ENCODE data around the gene CNTN2.

The CNTN2 gene

DNA sequence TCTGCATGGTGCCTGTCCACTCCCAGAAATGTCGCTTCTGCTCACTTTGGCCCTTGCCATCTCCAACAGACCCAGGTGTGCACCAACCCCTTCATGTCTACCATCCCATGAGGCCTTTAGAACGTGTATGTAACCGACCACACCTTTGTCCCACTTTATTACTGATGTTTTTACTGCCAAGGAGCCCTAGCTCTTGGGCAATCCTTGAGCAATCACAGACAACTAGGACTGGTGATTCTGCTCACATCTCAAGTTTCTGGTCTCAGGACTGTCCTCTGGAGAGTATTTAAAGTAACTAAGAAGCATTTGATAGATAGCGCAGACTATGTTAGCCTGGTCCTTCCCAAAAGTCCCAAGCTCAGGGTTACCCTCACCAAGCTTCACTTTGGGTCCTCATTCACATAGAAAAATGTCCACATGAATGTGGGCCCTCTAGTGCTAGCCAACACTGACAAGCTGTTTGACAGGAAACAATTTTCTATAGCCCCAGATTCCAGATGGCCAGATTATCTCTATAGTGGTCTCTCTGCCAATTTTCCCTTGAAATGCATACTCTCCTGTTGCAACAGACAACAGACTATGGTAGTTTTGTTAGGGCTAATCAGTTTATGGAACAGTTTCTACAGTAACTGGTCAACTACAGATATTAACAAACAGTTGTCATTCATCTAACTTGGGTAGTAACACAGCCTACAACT lies 48.2 kb downstream of the CNTN2 start:
- no peaks in the 10 kb centered on the region for H3K9me3 Mint-ChIP-seq (ENCODE audit: low read depth)
- H3K27me3 Mint-ChIP-seq = no peaks in the 10 kb centered on the region
- no peak overlapping the region for H3K4me3 Mint-ChIP-seq
- H3K4me1 Mint-ChIP-seq (ENCODE audit: low read depth) = no peaks in the 10 kb centered on the region
- H3K27ac Mint-ChIP-seq = no peak overlapping the region
- peaks cover 12% of the 10 kb centered on the region for H3K36me3 Mint-ChIP-seq

DNA sequence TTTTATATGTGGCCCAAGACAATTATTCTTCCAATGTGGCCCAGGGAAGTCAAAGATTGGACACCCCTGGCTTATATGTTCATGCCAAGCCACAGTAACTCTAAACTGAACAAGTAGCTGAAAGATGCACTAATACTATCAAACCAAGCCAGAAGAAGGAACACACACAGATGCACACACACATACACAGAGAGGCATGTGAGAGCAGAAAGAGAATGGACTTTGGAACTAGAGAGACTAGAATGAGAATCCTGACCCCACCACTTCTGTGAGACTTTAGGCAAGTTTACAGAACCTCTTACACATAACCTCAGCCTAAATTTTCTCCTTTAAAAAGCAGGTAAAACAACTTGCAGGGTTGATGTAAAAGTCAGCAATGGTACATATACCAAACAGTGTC lies 52.4 kb downstream of the CNTN2 start:
- no peak overlapping the region for H3K4me3 Mint-ChIP-seq
- no peaks in the 10 kb centered on the region for H3K27me3 Mint-ChIP-seq
- no peaks in the 10 kb centered on the region for H3K4me1 Mint-ChIP-seq (ENCODE audit: low read depth)
- no peak overlapping the region for H3K27ac Mint-ChIP-seq
- H3K36me3 Mint-ChIP-seq = peaks cover 8% of the 10 kb centered on the region
- no peaks in the 10 kb centered on the region for H3K9me3 Mint-ChIP-seq (ENCODE audit: low read depth)

DNA sequence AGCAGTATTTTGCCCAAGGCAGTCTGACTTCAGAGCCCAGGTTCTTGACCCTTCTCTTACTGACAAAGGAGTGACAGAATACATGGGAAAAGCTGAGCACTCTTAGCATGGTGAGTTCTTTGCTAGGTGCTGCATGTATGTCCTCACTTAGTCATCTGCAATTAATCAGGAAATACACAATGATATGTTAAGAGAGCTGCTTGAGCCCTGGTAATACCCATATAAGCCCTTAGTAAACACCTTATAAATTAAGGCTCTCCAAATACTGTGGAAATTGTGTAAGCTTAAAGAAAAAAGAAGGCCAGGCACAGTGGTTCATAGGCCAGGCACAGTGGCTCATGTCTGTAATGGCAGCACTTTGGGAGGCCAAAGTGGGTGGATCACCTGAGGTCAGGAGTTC lies 55.2 kb downstream of the CNTN2 start:
- no peaks in the 10 kb centered on the region for H3K27me3 Mint-ChIP-seq
- H3K27ac Mint-ChIP-seq = no peak overlapping the region
- no peaks in the 10 kb centered on the region for H3K9me3 Mint-ChIP-seq (ENCODE audit: low read depth)
- H3K36me3 Mint-ChIP-seq = peaks cover 11% of the 10 kb centered on the region
- H3K4me1 Mint-ChIP-seq (ENCODE audit: low read depth) = no peaks in the 10 kb centered on the region
- no peak overlapping the region for H3K4me3 Mint-ChIP-seq

DNA sequence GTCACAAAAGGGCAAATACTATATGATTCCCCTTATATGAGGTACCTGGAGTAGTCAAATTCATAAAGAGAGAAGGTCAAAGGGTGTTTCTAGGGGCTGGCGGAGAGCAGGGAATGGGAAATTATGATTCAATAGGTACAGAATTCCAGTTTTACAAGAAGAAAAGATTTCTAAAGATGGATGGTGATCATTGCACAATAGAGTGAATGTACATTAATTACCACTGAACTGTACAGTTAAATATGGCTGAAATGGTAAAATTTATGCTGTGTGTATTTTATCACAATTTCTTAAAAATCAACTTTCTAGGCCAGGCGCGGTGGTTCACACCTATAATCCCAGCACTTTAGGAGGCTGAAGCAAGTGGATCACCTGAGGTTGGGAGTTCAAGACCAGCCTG lies 59.4 kb downstream of the CNTN2 start:
- Mint-ChIP-seq H3K9me3 (ENCODE audit: low read depth) (no peaks in the 10 kb centered on the region), H3K27ac (peak overlapping the region; percentile 16), H3K36me3 (peaks cover 16% of the 10 kb centered on the region)

DNA sequence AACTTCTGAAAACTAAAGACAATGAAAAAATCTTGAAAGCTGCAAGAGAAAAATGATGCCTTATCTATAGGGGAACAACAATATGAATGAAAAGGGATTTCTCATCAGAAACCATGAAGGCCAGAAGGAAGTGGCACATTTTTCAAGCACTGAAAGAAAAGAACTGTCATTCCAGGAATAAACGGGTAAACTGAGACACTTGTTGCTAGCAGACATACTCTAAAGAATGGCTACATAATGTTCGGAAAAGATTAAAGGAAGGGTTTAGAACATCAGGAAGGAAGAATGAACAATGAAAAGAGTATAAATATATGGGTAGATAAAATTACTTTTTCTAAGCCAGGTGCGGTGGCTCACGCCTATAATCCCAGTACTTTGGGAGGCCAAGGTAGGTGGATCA lies 64.3 kb downstream of the CNTN2 start:
- H3K27ac Mint-ChIP-seq = no peak overlapping the region
- H3K36me3 Mint-ChIP-seq = peaks cover 13% of the 10 kb centered on the region
- H3K9me3 Mint-ChIP-seq (ENCODE audit: low read depth) = no peaks in the 10 kb centered on the region
- peaks cover 16% of the 10 kb centered on the region for H3K4me1 Mint-ChIP-seq (ENCODE audit: low read depth)
- no peaks in the 10 kb centered on the region for H3K27me3 Mint-ChIP-seq
- no peak overlapping the region for H3K4me3 Mint-ChIP-seq

More for the DNA sequence above, 59.4 kb downstream of the CNTN2 start:
- Mint-ChIP-seq H3K4me1 (ENCODE audit: low read depth) (peaks cover 7% of the 10 kb centered on the region), H3K27me3 (no peaks in the 10 kb centered on the region), H3K4me3 (no peak overlapping the region)

DNA sequence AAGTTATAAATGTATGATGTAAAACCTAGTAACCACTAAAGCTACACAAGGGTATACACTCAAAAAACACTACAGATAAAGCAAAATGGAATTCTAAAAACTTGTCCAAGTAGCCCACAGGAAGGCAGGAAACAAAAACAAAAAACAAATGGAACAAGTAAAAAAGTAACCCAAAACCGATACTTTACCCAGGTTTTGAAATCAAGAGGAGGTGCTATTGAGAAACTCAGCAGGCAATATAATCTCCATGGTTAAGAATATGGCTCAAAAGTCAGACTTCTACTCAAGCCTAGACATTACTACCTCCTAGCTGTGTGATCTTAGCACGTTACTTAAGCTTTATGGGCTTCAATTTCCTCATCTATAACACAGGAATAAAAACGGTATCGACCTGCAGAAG lies 65.5 kb downstream of the CNTN2 start:
- peaks cover 18% of the 10 kb centered on the region for H3K4me1 Mint-ChIP-seq (ENCODE audit: low read depth)
- H3K27me3 Mint-ChIP-seq = no peaks in the 10 kb centered on the region
- H3K36me3 Mint-ChIP-seq = peaks cover 12% of the 10 kb centered on the region
- no peaks in the 10 kb centered on the region for H3K9me3 Mint-ChIP-seq (ENCODE audit: low read depth)
- no peak overlapping the region for H3K4me3 Mint-ChIP-seq
- no peak overlapping the region for H3K27ac Mint-ChIP-seq

DNA sequence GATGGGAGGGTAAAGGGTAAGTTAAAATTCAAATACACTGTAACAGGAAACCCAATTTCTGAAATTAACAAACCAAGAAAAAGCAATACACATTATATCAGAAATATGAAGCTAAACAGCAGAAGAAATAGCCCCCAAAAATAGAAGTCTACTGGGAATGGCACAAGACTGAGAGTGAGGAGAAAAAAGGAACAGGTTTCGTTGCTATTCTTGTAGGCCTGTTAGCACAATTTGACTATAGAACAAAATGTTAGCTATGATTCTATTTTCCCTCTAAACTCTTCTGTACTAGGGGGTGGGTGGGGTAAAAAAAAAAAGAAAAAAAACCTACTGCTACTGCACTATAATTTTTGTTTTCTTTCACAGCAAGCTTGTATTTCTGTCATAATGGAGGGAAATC lies 66.3 kb downstream of the CNTN2 start:
- Mint-ChIP-seq H3K27ac (peak overlapping the region; percentile 38), H3K4me3 (no peak overlapping the region), H3K27me3 (no peaks in the 10 kb centered on the region), H3K36me3 (peaks cover 10% of the 10 kb centered on the region), H3K9me3 (ENCODE audit: low read depth) (no peaks in the 10 kb centered on the region), H3K4me1 (ENCODE audit: low read depth) (peaks cover 16% of the 10 kb centered on the region)

DNA sequence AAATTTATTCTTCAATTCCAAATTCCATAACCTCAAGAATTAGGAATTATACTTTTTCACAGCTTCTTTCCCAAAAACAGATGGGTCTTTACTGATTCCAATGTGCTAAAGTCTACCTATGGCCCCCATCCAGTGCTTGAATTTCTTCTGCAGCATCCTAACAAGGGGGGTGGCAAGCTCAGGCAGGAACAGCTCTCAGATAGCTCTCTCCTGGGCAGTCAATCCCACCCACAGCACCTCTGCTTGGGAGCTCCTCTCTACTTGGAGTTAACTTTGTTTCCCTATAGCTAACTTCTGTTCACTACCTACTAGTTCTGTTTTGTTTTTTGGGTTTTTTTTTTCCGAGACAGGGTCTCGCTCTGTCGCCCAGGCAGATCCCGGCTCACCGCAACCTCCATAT lies 66.7 kb downstream of the CNTN2 start:
- Mint-ChIP-seq H3K4me3 (no peak overlapping the region), H3K27ac (no peak overlapping the region), H3K9me3 (ENCODE audit: low read depth) (no peaks in the 10 kb centered on the region), H3K4me1 (ENCODE audit: low read depth) (peaks cover 16% of the 10 kb centered on the region), H3K36me3 (peaks cover 10% of the 10 kb centered on the region), H3K27me3 (no peaks in the 10 kb centered on the region)

DNA sequence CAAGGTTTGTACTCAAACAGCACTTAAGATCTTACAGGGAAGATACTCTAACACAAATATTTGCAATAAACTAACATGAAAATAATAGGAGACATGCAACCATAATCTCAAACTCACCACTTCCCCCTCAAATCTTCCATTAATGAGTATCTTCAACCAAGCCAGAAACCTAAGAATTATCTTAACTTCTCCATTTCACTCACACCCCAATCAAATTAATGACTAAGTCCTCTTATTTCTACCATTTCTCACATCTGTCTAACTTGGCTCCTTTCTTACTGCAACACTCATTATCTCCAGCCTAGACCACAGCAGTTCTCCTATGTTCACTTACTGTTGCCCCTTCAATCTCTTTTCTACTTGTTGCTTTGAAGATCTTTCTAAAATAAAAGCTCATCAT lies 68.3 kb downstream of the CNTN2 start:
- Mint-ChIP-seq H3K27ac (peak overlapping the region; percentile 81), H3K4me3 (no peak overlapping the region), H3K4me1 (ENCODE audit: low read depth) (peaks cover 22% of the 10 kb centered on the region), H3K27me3 (no peaks in the 10 kb centered on the region), H3K36me3 (peaks cover 7% of the 10 kb centered on the region), H3K9me3 (ENCODE audit: low read depth) (no peaks in the 10 kb centered on the region)

DNA sequence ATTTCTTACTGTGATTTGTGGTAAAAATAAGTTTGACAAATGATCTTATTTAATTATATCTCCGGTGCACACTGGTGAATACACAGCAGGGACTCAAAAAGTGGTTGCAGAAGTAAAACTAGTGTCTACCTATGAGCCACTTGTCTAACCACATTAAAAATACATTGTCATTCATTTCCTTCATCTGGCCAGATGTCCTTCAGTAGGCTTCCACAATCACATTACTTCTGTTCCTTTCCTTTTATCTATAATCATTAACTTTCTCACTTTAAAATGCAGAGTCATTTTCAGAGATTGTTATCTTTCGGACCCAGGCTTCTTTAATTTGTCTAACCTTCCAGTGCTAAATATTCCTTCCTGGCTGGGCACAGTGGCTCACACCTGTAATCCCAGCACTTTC lies 75.7 kb downstream of the CNTN2 start:
- peaks cover 54% of the 10 kb centered on the region for H3K4me1 Mint-ChIP-seq (ENCODE audit: low read depth)
- no peaks in the 10 kb centered on the region for H3K27me3 Mint-ChIP-seq
- H3K36me3 Mint-ChIP-seq = no peaks in the 10 kb centered on the region
- peak overlapping the region; percentile 61 for H3K27ac Mint-ChIP-seq
- H3K4me3 Mint-ChIP-seq = peak overlapping the region; percentile 48
- no peaks in the 10 kb centered on the region for H3K9me3 Mint-ChIP-seq (ENCODE audit: low read depth)

DNA sequence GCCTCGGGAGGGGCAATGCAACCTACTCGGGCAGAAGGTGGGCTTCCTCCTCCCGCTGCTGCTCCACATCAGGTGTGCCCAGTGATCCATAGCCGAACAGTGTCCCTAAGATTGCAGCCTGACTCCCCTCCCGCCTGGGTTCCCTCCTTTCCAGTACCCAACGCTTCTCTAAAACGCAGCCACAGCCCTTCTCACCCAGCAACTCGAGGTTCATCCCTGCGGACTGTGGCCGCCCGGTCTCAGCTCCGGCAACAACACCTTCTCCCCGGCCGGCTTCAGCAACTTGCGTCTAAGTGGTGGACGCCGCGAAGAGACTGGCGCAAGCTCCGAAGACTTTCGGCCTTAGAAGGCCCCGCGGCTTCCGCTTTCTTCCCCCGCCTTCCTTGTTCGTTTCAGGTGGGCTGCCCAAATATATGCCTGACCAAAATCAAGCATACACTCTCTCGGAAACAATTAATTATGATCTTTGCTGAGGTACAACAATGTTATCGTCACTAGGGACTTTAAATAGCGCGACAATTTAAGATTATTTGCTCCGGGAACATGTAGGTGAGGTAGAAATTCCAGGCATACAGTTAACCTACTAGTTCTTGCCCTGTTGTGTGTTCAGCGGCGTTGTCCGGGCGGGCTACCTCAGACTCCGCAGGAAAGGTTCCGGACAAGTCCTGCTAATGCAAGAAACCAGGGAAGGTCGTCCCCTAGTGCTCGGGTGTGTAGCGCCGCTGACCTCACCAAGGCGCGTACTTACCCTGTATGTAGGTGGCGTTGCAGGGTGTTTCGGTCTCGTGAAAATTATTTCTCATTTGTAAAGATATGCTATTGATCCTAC lies 78.9 kb downstream of the CNTN2 start, which contains the start of gene RBBP5:
TSS of gene RBBP5 (minus strand) at position 319 of the 829 bp plus-strand sequence. CDS start at position 214, 105 bp downstream.
- peak within 1 kb of the TSS; percentile 99 for H3K27ac Mint-ChIP-seq
- H3K9me3 Mint-ChIP-seq (ENCODE audit: low read depth) = no peaks in the 10 kb centered on the region
- peak within 1 kb of the TSS; percentile 97 for H3K4me3 Mint-ChIP-seq
- peaks cover 44% of the 10 kb centered on the region for H3K4me1 Mint-ChIP-seq (ENCODE audit: low read depth)
- no peaks in the 10 kb centered on the region for H3K36me3 Mint-ChIP-seq
- H3K27me3 Mint-ChIP-seq = no peaks in the 10 kb centered on the region

DNA sequence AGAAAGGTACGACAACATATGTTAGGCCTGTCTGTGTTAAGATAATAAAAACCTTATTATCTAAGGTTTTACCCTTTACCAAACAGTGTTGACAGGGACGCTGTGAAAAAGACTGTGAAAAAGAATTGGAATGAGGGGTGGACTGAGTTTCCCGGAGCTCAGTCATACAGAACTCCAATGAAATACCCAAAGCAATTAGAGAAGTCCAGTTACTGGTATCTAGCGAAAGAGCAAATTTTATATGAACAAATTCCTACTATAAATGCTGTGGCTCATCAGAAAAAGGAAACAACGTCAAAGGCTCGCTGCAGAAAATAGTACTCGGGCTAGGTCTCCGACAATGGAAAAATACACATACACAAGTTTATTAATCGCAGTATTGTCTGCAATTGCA lies 79.5 kb downstream of the CNTN2 start:
- no peaks in the 10 kb centered on the region for H3K9me3 Mint-ChIP-seq (ENCODE audit: low read depth)
- no peaks in the 10 kb centered on the region for H3K27me3 Mint-ChIP-seq
- peaks cover 43% of the 10 kb centered on the region for H3K4me1 Mint-ChIP-seq (ENCODE audit: low read depth)
- H3K27ac Mint-ChIP-seq = peak overlapping the region; percentile 99
- no peaks in the 10 kb centered on the region for H3K36me3 Mint-ChIP-seq
- H3K4me3 Mint-ChIP-seq = peak overlapping the region; percentile 97

DNA sequence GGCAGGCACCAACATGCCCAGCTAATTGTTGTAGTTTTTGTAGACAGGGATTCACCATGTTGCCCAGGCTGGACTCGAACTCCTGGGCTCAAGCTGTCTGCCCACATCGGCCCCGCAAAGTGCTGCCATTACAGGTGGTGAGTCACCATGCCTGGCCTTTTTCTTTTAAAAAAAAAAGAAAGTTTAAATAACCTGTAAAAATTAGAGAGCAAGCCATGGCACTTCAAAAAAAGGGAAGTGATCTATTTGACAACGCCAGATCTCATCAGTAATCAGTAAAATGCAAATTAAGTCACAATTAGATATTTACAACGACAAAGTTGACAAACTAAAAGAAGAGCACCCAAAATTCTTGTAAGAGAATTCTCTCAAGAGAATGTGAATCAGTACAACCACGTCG lies 81.7 kb downstream of the CNTN2 start:
- Mint-ChIP-seq H3K27me3 (no peaks in the 10 kb centered on the region), H3K4me3 (no peak overlapping the region), H3K4me1 (ENCODE audit: low read depth) (peaks cover 30% of the 10 kb centered on the region), H3K27ac (no peak overlapping the region), H3K36me3 (no peaks in the 10 kb centered on the region), H3K9me3 (ENCODE audit: low read depth) (no peaks in the 10 kb centered on the region)

DNA sequence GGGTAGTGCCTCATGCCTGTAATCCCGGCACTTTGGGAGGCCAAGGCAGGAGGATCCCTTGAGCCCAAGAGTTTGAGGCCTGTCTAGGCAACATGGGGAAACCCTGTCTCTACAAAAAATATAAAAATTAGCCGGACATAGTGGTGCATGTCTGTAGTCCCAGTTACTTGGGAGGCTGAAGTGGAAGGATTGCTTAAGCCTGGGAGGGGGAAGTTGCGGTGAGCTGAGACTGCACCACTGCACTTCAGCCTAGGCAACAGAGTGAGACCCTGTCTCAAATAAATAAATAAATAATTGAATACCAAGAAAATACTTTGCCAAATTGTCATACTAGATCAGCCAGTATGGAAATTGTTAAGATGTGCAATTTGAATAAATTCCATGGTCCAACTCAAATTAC lies 84.6 kb downstream of the CNTN2 start:
- H3K27me3 Mint-ChIP-seq = no peaks in the 10 kb centered on the region
- H3K36me3 Mint-ChIP-seq = no peaks in the 10 kb centered on the region
- H3K4me3 Mint-ChIP-seq = no peak overlapping the region
- no peak overlapping the region for H3K27ac Mint-ChIP-seq
- H3K4me1 Mint-ChIP-seq (ENCODE audit: low read depth) = peaks cover 8% of the 10 kb centered on the region
- no peaks in the 10 kb centered on the region for H3K9me3 Mint-ChIP-seq (ENCODE audit: low read depth)

Measured in activated naive CD8-positive, alpha-beta T cell (primary cell).